Measurements from ENCODE around the gene SLC15A2.

Gene SLC15A2

DNA sequence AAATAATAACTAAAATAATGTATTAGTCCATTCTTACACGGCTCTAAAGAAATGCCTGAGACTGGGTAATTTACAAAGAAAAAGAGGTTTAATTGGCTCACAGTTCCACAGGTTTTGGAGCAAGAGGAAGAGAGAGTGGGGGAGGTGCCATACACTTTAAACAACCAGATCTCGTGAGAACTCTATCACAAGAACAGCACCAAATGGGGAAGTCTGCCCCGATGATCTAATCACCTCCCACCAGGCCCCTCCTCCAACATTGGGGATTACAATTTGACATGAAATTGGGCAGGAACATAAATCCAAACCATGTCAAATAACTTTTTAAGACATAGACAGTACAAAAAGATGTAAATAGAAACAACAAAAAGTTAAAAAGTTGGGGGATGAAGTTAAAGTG, 64.6 kb downstream of the SLC15A2 start:
- TF ChIP-seq FOXK2 (IDR thresholded peaks at IDR 0.05) (no peak), ZNF384 (IDR thresholded peaks at IDR 0.05) (no peak), TARDBP (IDR thresholded peaks at IDR 0.05) (no peak), CTBP1 (IDR thresholded peaks at IDR 0.05; ENCODE audit: borderline replicate concordance) (no peak), LEF1 (IDR thresholded peaks at IDR 0.05; ENCODE audit: borderline replicate concordance) (no peak), FOXM1 (IDR thresholded peaks at IDR 0.05; ENCODE audit: borderline replicate concordance) (no peak), BHLHE40 (IDR thresholded peaks at IDR 0.05; ENCODE audit: borderline replicate concordance) (no peak), FOXA1 (IDR thresholded peaks at IDR 0.05) (no peak), ELF4 (IDR thresholded peaks at IDR 0.05) (no peak), ARNT (IDR thresholded peaks at IDR 0.05) (no peak), HDGF (IDR thresholded peaks at IDR 0.05; ENCODE audit: borderline replicate concordance) (no peak), SP1 (IDR thresholded peaks at IDR 0.05) (no peak), NFRKB (IDR thresholded peaks at IDR 0.05) (no peak), L3MBTL2 (conservative IDR thresholded peaks at IDR 0.05) (no peak)
- TF ChIP-seq, protein P1, sequence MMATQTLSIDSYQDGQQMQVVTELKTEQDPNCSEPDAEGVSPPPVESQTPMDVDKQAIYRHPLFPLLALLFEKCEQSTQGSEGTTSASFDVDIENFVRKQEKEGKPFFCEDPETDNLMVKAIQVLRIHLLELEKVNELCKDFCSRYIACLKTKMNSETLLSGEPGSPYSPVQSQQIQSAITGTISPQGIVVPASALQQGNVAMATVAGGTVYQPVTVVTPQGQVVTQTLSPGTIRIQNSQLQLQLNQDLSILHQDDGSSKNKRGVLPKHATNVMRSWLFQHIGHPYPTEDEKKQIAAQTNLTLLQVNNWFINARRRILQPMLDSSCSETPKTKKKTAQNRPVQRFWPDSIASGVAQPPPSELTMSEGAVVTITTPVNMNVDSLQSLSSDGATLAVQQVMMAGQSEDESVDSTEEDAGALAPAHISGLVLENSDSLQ (IDR thresholded peaks at IDR 0.05), result no peak
- ChIA-PET CTCF (no interaction called here), POLR2A (no interaction called here)
- no peak for DNase-seq (ENCODE audit: extremely low spot score)

DNA sequence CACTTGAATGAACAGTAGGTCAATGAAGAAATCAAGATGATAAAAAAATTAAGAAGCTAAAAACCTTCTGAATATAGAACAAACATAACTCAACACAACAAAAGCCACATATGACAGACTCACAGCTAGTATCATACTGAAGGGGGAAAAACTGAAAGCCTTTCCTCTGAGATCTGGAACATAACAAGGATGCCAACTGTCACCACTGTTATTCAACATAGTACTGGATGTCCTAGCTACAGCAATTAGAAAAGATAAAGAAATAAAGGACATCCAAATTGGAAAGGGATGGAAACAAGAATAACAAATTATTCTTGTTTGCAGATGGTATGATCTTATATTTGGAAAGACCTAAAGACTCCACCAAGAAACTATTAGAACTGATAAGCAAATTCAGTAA, 67.1 kb downstream of the SLC15A2 start:
- ChIA-PET POLR2A (no interaction called here), CTCF (no interaction called here)
- no peak for TF ChIP-seq CTBP1 (IDR thresholded peaks at IDR 0.05; ENCODE audit: borderline replicate concordance)
- no peak for TF ChIP-seq HDGF (IDR thresholded peaks at IDR 0.05; ENCODE audit: borderline replicate concordance)
- no peak for TF ChIP-seq FOXA1 (IDR thresholded peaks at IDR 0.05)
- no peak for TF ChIP-seq BHLHE40 (IDR thresholded peaks at IDR 0.05; ENCODE audit: borderline replicate concordance)
- TF ChIP-seq, protein P1 (IDR thresholded peaks at IDR 0.05), result no peak
- TF ChIP-seq TARDBP (IDR thresholded peaks at IDR 0.05), result no peak
- TF ChIP-seq ZNF384 (IDR thresholded peaks at IDR 0.05), result no peak
- no peak for TF ChIP-seq L3MBTL2 (conservative IDR thresholded peaks at IDR 0.05)
- TF ChIP-seq ELF4 (IDR thresholded peaks at IDR 0.05), result no peak
- TF ChIP-seq NFRKB (IDR thresholded peaks at IDR 0.05), result no peak
- TF ChIP-seq FOXM1 (IDR thresholded peaks at IDR 0.05; ENCODE audit: borderline replicate concordance), result no peak
- no peak for TF ChIP-seq LEF1 (IDR thresholded peaks at IDR 0.05; ENCODE audit: borderline replicate concordance)
- TF ChIP-seq SUZ12 (IDR thresholded peaks at IDR 0.05), result no peak
- TF ChIP-seq ARNT (IDR thresholded peaks at IDR 0.05), result no peak
- TF ChIP-seq SP1 (IDR thresholded peaks at IDR 0.05), result no peak
- TF ChIP-seq FOXK2 (IDR thresholded peaks at IDR 0.05), result no peak
- DNase-seq (ENCODE audit: extremely low spot score), result no peak

DNA sequence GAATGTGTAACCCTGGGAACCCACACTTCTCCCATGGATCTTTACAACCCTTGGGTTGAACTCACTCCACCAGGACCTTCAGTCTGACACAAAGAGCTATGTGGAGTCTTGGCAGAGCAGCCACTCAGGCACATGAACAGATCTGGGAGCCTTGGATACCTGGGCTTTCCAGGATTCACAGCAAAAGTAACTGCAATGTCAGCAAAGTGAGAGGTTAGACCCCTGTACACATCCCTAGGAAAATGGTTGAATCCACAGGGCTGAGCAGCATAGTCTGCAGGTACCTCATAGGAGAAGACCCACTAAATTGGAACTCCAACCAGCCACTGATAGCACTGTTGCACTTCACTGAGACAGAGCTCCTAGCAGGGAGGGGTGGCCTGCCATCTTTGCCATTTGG, 68.2 kb downstream of the SLC15A2 start:
- CTCF ChIA-PET, result no interaction called here
- no peak for DNase-seq (ENCODE audit: extremely low spot score)
- TF ChIP-seq, protein P1 (IDR thresholded peaks at IDR 0.05), result no peak
- TF ChIP-seq ELF4 (IDR thresholded peaks at IDR 0.05), result no peak
- no peak for TF ChIP-seq ZNF384 (IDR thresholded peaks at IDR 0.05)
- POLR2A ChIA-PET, result no interaction called here

DNA sequence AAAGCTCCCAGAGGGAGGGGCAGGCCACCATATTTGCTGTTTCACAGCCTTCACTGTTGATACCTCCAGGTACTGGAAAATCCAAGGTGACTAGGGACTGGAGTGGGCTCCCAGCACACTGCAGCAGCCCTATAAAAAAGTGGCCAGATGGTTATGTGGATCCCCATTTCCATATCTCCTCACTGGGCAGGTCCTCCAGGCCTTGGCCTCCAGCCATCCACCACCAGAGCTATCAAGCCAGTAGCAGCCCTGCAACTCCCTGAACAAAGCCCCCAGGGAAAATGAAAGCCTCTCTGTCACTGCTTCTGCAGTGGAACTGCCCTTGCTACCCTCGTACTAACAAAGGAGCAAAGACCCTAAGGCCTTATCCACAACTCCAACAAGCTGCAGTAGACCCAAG, 69.4 kb downstream of the SLC15A2 start:
- ChIA-PET POLR2A (no interaction called here), CTCF (no interaction called here)
- TF ChIP-seq L3MBTL2 (conservative IDR thresholded peaks at IDR 0.05) (no peak), FOXK2 (IDR thresholded peaks at IDR 0.05) (no peak), NFRKB (IDR thresholded peaks at IDR 0.05) (no peak), LEF1 (IDR thresholded peaks at IDR 0.05; ENCODE audit: borderline replicate concordance) (no peak)
- TF ChIP-seq, protein P1 (IDR thresholded peaks at IDR 0.05), result no peak
- no peak for DNase-seq (ENCODE audit: extremely low spot score)

GRCh38 chr3:121969631-121970030, 75.4 kb downstream of the SLC15A2 start:
- TF ChIP-seq ELF4 (IDR thresholded peaks at IDR 0.05) (no peak), ARNT (IDR thresholded peaks at IDR 0.05) (no peak), FOXA1 (IDR thresholded peaks at IDR 0.05) (no peak), TARDBP (IDR thresholded peaks at IDR 0.05) (no peak), CTBP1 (IDR thresholded peaks at IDR 0.05; ENCODE audit: borderline replicate concordance) (no peak), FOXM1 (IDR thresholded peaks at IDR 0.05; ENCODE audit: borderline replicate concordance) (no peak), L3MBTL2 (conservative IDR thresholded peaks at IDR 0.05) (no peak), BHLHE40 (IDR thresholded peaks at IDR 0.05; ENCODE audit: borderline replicate concordance) (no peak), FOXK2 (IDR thresholded peaks at IDR 0.05) (no peak), HDGF (IDR thresholded peaks at IDR 0.05; ENCODE audit: borderline replicate concordance) (no peak), NFRKB (IDR thresholded peaks at IDR 0.05) (no peak), ZNF384 (IDR thresholded peaks at IDR 0.05) (no peak), SUZ12 (IDR thresholded peaks at IDR 0.05) (no peak)
- TF ChIP-seq, protein P1 (IDR thresholded peaks at IDR 0.05), result no peak
- DNase-seq (ENCODE audit: extremely low spot score), result no peak
- CTCF ChIA-PET, result interaction anchor here (1.5 kb wide), 1 partner anchor 26 kb away, joined by 4 read pairs; no protein-coding TSS in a partner anchor
- POLR2A ChIA-PET, result no interaction called here

DNA sequence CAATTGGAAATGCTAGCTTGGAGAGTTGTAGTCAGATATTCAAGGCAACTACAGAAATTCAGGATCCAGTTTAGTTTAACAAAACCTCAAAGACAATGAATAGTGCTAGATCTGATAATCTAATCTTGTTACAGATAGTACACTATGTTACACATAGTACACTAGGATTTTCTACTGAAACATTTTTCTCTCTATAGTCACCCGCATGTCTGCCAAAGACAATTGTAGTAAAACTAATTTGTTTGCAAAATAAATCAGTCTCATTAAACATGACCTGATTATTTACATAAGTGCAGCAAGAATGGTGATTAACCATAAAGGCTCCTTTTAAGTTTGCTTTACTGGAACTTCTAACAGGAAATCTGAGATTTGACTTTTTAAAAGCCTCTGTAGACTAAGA, 75.8 kb downstream of the SLC15A2 start:
- no peak for TF ChIP-seq ELF4 (IDR thresholded peaks at IDR 0.05)
- TF ChIP-seq, protein P1 (IDR thresholded peaks at IDR 0.05), result no peak
- POLR2A ChIA-PET, result no interaction called here
- DNase-seq (ENCODE audit: extremely low spot score), result no peak
- CTCF ChIA-PET, result no interaction called here
